Measurements from ENCODE around the gene FRMD4A.

DNA sequence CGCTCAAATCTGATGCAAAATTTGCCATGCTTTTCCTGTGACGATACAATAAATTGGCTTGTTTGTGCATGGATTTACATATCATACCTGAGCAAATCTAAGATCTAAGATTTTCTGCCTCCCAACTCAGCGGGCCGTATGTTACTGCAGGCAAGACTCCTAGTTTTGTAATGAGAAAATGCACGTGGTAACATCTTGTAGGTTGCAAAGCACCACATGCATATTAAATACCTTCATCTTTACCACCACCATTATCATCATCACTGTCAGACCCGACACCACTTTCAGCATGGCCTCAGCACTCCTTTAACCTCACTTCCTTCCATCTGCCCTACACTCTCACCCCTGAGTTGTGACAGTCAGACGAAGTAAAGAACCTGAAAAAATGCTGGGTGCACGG, 202.2 kb downstream of the FRMD4A start:
- no peak for TF ChIP-seq POLR2AphosphoS5 (IDR thresholded peaks at IDR 0.05)
- TF ChIP-seq, protein P1, sequence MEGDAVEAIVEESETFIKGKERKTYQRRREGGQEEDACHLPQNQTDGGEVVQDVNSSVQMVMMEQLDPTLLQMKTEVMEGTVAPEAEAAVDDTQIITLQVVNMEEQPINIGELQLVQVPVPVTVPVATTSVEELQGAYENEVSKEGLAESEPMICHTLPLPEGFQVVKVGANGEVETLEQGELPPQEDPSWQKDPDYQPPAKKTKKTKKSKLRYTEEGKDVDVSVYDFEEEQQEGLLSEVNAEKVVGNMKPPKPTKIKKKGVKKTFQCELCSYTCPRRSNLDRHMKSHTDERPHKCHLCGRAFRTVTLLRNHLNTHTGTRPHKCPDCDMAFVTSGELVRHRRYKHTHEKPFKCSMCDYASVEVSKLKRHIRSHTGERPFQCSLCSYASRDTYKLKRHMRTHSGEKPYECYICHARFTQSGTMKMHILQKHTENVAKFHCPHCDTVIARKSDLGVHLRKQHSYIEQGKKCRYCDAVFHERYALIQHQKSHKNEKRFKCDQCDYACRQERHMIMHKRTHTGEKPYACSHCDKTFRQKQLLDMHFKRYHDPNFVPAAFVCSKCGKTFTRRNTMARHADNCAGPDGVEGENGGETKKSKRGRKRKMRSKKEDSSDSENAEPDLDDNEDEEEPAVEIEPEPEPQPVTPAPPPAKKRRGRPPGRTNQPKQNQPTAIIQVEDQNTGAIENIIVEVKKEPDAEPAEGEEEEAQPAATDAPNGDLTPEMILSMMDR (IDR thresholded peaks at IDR 0.05), result no peak
